OCI-LY3 (cell line): Measurements from ENCODE around the gene GMEB2.

Source experiments
- CTCF ChIP-seq: fragments of 200-600, 300-600 bp; sonication (generic); IDR thresholded peaks from 2 replicates; pipeline ENCODE4 v1.5.1; 2014; ENCODE audit warnings: antibody characterized with exemption, low read length, low read depth
- EZH2phosphoT487 ChIP-seq: fragments of 200-600 bp; shearing (Covaris generic); IDR thresholded peaks from 2 replicates; pipeline ENCODE4 v1.6.1; 2018; ENCODE audit warnings: antibody characterized with exemption, mixed run types, low read depth

GRCh38 chr20:63651942-63652191 is 25.0 kb upstream of the GMEB2 start:
- no peak for TF ChIP-seq CTCF
- no peak for TF ChIP-seq EZH2phosphoT487
